ENCODE data around the gene MRTFB.
"Not testable (repeated sequence)": the region's sequence is repeated elsewhere in the genome, so short reads cannot be mapped to it uniquely, and the experiment has no call there.

Gene MRTFB

GRCh38 chr16:14177704-14178103, 106.6 kb downstream of the MRTFB start:
- no peak for DNase-seq (ENCODE audit: low spot score)
- TF ChIP-seq CTCF (IDR thresholded peaks at IDR 0.05; ENCODE audit: borderline replicate concordance, control extremely low read depth, extremely low read depth, insufficient read depth, missing control alignments), result no peak
- in situ Hi-C loops (cut with MboI; ENCODE audit: low sequenced_read_pairs, unreplicated experiment), result no loop called here

GRCh38 chr16:14179116-14179515, 108.0 kb downstream of the MRTFB start:
- in situ Hi-C loops (cut with MboI; ENCODE audit: low sequenced_read_pairs, unreplicated experiment), result no loop called here
- no peak for TF ChIP-seq CTCF (IDR thresholded peaks at IDR 0.05; ENCODE audit: borderline replicate concordance, control extremely low read depth, extremely low read depth, insufficient read depth, missing control alignments)
- no peak for DNase-seq (ENCODE audit: low spot score)

- in situ Hi-C loops (cut with MboI; ENCODE audit: low sequenced_read_pairs, unreplicated experiment), result no loop called here
- TF ChIP-seq CTCF (IDR thresholded peaks at IDR 0.05; ENCODE audit: borderline replicate concordance, control extremely low read depth, extremely low read depth, insufficient read depth, missing control alignments), result no peak
- no peak for DNase-seq (ENCODE audit: low spot score)
These were observed 109.4 kb downstream of the MRTFB start for GRCh38 chr16:14180481-14180944.

- no peak for TF ChIP-seq CTCF (IDR thresholded peaks at IDR 0.05; ENCODE audit: borderline replicate concordance, control extremely low read depth, extremely low read depth, insufficient read depth, missing control alignments)
- in situ Hi-C loops (cut with MboI; ENCODE audit: low sequenced_read_pairs, unreplicated experiment), result no loop called here
- DNase-seq (ENCODE audit: low spot score), result no peak
These were observed 110.4 kb downstream of the MRTFB start for GRCh38 chr16:14181371-14182050.

GRCh38 chr16:14182999-14183398, 111.9 kb downstream of the MRTFB start:
- no peak for TF ChIP-seq CTCF (IDR thresholded peaks at IDR 0.05; ENCODE audit: borderline replicate concordance, control extremely low read depth, extremely low read depth, insufficient read depth, missing control alignments)
- in situ Hi-C loops (cut with MboI; ENCODE audit: low sequenced_read_pairs, unreplicated experiment), result no loop called here

GRCh38 chr16:14183962-14184361, 112.8 kb downstream of the MRTFB start:
- in situ Hi-C loops (cut with MboI; ENCODE audit: low sequenced_read_pairs, unreplicated experiment), result not testable (repeated sequence)

More at GRCh38 chr16:14182999-14183398, 111.9 kb downstream of the MRTFB start:
- DNase-seq (ENCODE audit: low spot score), result no peak

GRCh38 chr16:14186007-14186794, 115.1 kb downstream of the MRTFB start:
- no peak for TF ChIP-seq CTCF (IDR thresholded peaks at IDR 0.05; ENCODE audit: borderline replicate concordance, control extremely low read depth, extremely low read depth, insufficient read depth, missing control alignments)
- DNase-seq (ENCODE audit: low spot score), result no peak
- in situ Hi-C loops (cut with MboI; ENCODE audit: low sequenced_read_pairs, unreplicated experiment), result no loop called here

More at GRCh38 chr16:14183962-14184361, 112.8 kb downstream of the MRTFB start:
- not testable (repeated sequence) for DNase-seq (ENCODE audit: low spot score)
